HCT116 (cell line): Measurements from ENCODE around the gene EPHA3. TPM values are rescaled to one million over a fixed set of nuclear protein-coding genes. Genes with fewer than 3 reads are reported as not detected.

Source experiments
- ATAC-seq: fragments of 200-7000 bp; cut with Tn5 transposase; 2 replicates; pipeline ENCODE4 v1.9.1; 2020; ENCODE audit warnings: mild to moderate bottlenecking, moderate library complexity
- BruUV-seq: library from RNA; stranded (reverse); fragments of 400-500 nt; replicated peaks from 2 replicates; lab custom pipeline; 2021; lab: Mats Ljungman, UMichigan
- CTCF ChIA-PET: fragments of 300-600 bp; sonication (Branson Sonifier 250); formaldehyde crosslinking; loops from one replicate; lab custom pipeline; 2021; ENCODE audit warnings: antibody characterized with exemption; lab: Charles Lee
- POLR2A ChIA-PET: fragments of 300-600, 350-600 bp; sonication (Branson Sonifier 250); formaldehyde crosslinking; loops from one replicate; lab custom pipeline; 2021; ENCODE audit warnings: antibody characterized with exemption; lab: Charles Lee
- RAD21 ChIA-PET, 2 experiments: fragments of 300-600 bp; sonication (Branson Sonifier 250); formaldehyde crosslinking; loops; one replicate each; lab custom pipeline; 2023; ENCODE audit warnings: low total read pairs in 2 of 2; ENCODE audit not compliant: uncharacterized antibody in 2 of 2, unreplicated experiment in 2 of 2, low non-redundant PET in 1 of 2; lab: Charles Lee
- DNase-seq: peaks from one replicate; pipeline ENCODE4 v3.0.0-alpha.2; 2010; ENCODE audit warnings: low read depth, low spot score
- H2AFZ ChIP-seq: fragments of 200-600 bp; shearing (Covaris generic), sonication (generic); 2 replicates; pipeline ENCODE4 v1.6.1; 2017; ENCODE audit warnings: low read depth, mixed run types, mixed read lengths, antibody characterized with exemption, low read length; ENCODE audit not compliant: poor library complexity, severe bottlenecking
- H3K27ac ChIP-seq: 2 replicates; pipeline ENCODE4 v1.5.1; 2012; ENCODE audit warnings: low read depth, low read length
- H3K27me3 ChIP-seq: fragments of 200-600 bp; sonication (generic); 2 replicates; pipeline ENCODE4 v1.6.1; 2016; ENCODE audit warnings: mixed run types, low read length, mixed read lengths; ENCODE audit not compliant: insufficient read depth
- H3K36me3 ChIP-seq, 2 experiments: fragments of 200-500 bp in 1 of 2; fragments of 200-600 bp in 1 of 2; sonication (Bioruptor generic) in 1 of 2; sonication (generic) in 1 of 2; 2 replicates each; pipeline versions ENCODE4 v1.5.1 to v1.6.1; 2014 to 2016; ENCODE audit warnings: low read length in 2 of 2, inconsistent platforms in 1 of 2, mixed read lengths in 1 of 2, mixed run types in 1 of 2; ENCODE audit not compliant: insufficient read depth in 2 of 2, control insufficient read depth in 1 of 2
- H3K4me1 ChIP-seq, 2 experiments: fragments of 200-600 bp in 1 of 2; sonication (generic) in 1 of 2; 2 replicates each; pipeline versions ENCODE4 v1.5.1 to v1.6.1; 2012 to 2017; ENCODE audit warnings: low read length in 2 of 2, inconsistent platforms in 1 of 2, mild to moderate bottlenecking in 1 of 2, mixed read lengths in 1 of 2, mixed run types in 1 of 2, moderate library complexity in 1 of 2; ENCODE audit not compliant: insufficient read depth in 2 of 2, control insufficient read depth in 1 of 2
- H3K4me2 ChIP-seq: fragments of 200-600 bp; sonication (generic); 2 replicates; pipeline ENCODE4 v1.6.1; 2017; ENCODE audit warnings: mixed run types, low read length, mixed read lengths
- H3K4me3 ChIP-seq, 2 experiments: fragments of 200-600 bp in 1 of 2; sonication (generic) in 1 of 2; replicated peaks in 1 of 2; 2 replicates each; pipeline ENCODE4 v1.5.1; 2011 to 2016; ENCODE audit warnings: low read length in 2 of 2, control low read depth in 1 of 2, low read depth in 1 of 2, mild to moderate bottlenecking in 1 of 2, mixed read lengths in 1 of 2, mixed run types in 1 of 2
- H3K79me2 ChIP-seq: fragments of 200-600 bp; sonication (generic); 2 replicates; pipeline ENCODE4 v1.6.1; 2017; ENCODE audit warnings: mild to moderate bottlenecking, mixed run types, low read length, moderate library complexity, mixed read lengths; ENCODE audit not compliant: insufficient read depth
- H3K9ac ChIP-seq: fragments of 200-600 bp; sonication (generic); 2 replicates; pipeline ENCODE4 v1.6.1; 2016; ENCODE audit warnings: low read length, mixed read lengths
- H3K9me2 ChIP-seq: fragments of 200-600 bp; sonication (generic), shearing (Covaris generic); 2 replicates; pipeline ENCODE4 v1.6.1; 2017; ENCODE audit warnings: mixed run types, mild to moderate bottlenecking, moderate library complexity; ENCODE audit not compliant: insufficient read depth
- H3K9me3 ChIP-seq, 2 experiments: fragments of 200-500 bp in 1 of 2; fragments of 200-600 bp in 1 of 2; sonication (Bioruptor generic) in 1 of 2; sonication (generic) in 1 of 2; 2 replicates each; pipeline ENCODE4 v1.6.1; 2014 to 2017; ENCODE audit warnings: low read length in 2 of 2, mixed read lengths in 2 of 2, inconsistent platforms in 1 of 2, low read depth in 1 of 2, mild to moderate bottlenecking in 1 of 2, mixed run types in 1 of 2, moderate library complexity in 1 of 2; ENCODE audit not compliant: control insufficient read depth in 1 of 2, insufficient read depth in 1 of 2
- H4K20me1 ChIP-seq: fragments of 200-600 bp; sonication (generic), shearing (Covaris generic); 2 replicates; pipeline ENCODE4 v1.6.1; 2017; ENCODE audit warnings: mixed run types, mild to moderate bottlenecking, moderate library complexity; ENCODE audit not compliant: insufficient read depth
- ATF3 ChIP-seq: IDR thresholded peaks from 2 replicates; pipeline ENCODE4 v1.6.1; 2012
- CBX3 ChIP-seq: IDR thresholded peaks from 2 replicates; pipeline ENCODE4 v1.6.1; 2012; ENCODE audit warnings: low read depth
- CEBPB ChIP-seq: IDR thresholded peaks from 2 replicates; pipeline ENCODE4 v1.6.1; 2012; ENCODE audit warnings: low read depth
- CTCF ChIP-seq, 3 experiments: fragments of 200-600 bp in 1 of 3; sonication (generic) in 1 of 3; IDR thresholded peaks in 2 of 3; conservative IDR thresholded peaks in 1 of 3; 2 replicates each; pipeline ENCODE4 v1.5.1; 2012 to 2017; ENCODE audit warnings: low read depth in 2 of 3, low read length in 2 of 3, antibody characterized with exemption in 1 of 3, borderline replicate concordance in 1 of 3, control low read depth in 1 of 3, mild to moderate bottlenecking in 1 of 3, mixed read lengths in 1 of 3, mixed run types in 1 of 3, moderate library complexity in 1 of 3; ENCODE audit not compliant: insufficient read depth in 1 of 3
- EGR1 ChIP-seq: IDR thresholded peaks from 2 replicates; pipeline ENCODE4 v1.6.1; 2012; ENCODE audit warnings: low read depth
- EZH2 ChIP-seq: fragments of 200-600 bp; sonication (generic); IDR thresholded peaks from 2 replicates; pipeline ENCODE4 v1.6.1; 2017; ENCODE audit warnings: antibody characterized with exemption, mixed run types
- JUND ChIP-seq: IDR thresholded peaks from 2 replicates; pipeline ENCODE4 v1.6.1; 2012
- MAX ChIP-seq: IDR thresholded peaks from 2 replicates; pipeline ENCODE4 v1.6.1; 2012
- RAD21 ChIP-seq: IDR thresholded peaks from 2 replicates; pipeline ENCODE4 v1.6.1; 2012; ENCODE audit warnings: low read depth, mild to moderate bottlenecking
- REST ChIP-seq: IDR thresholded peaks from 2 replicates; pipeline ENCODE4 v1.6.1; 2012; ENCODE audit warnings: low read depth
- SIN3A ChIP-seq: IDR thresholded peaks from 2 replicates; pipeline ENCODE4 v1.6.1; 2012; ENCODE audit warnings: low read depth
- SRF ChIP-seq: IDR thresholded peaks from 2 replicates; pipeline ENCODE4 v1.6.1; 2012; ENCODE audit warnings: low read depth
- TCF7L2 ChIP-seq: IDR thresholded peaks from 2 replicates; pipeline ENCODE4 v1.7.0; 2011; ENCODE audit warnings: borderline replicate concordance, inconsistent platforms; ENCODE audit not compliant: insufficient read depth, insufficient read length; ENCODE audit errors: extremely low read depth
- YY1 ChIP-seq: IDR thresholded peaks from 2 replicates; pipeline ENCODE4 v1.6.1; 2011; ENCODE audit warnings: low read length, low read depth, moderate library complexity, mild to moderate bottlenecking; ENCODE audit not compliant: insufficient replicate concordance; ENCODE audit errors: extremely low read depth
- intact Hi-C: fragments of 100-400 bp; cut with micrococcal nuclease; formaldehyde crosslinking; loops from 2 replicates; pipeline ENCODE4 v1.10.0; 2022
- total RNA-seq: library from RNA; stranded (reverse); gene quantifications from one replicate; pipeline ENCODE4 v1.2.1, GENCODE V29; 2021; ENCODE audit not compliant: unreplicated experiment

Gene EPHA3
- total RNA-seq, 1 experiment from 2014 or later: not detected

- H3K27me3 ChIP-seq: no peaks in the 10 kb centered on the region
- no peaks in the 10 kb centered on the region for H3K9me2 ChIP-seq
- no peak overlapping the region for H3K4me2 ChIP-seq
- H3K9me3 ChIP-seq: peaks cover 13 to 17% of the 10 kb centered on the region in 2 experiments; a peak in 2 of 4 replicates
- H3K4me3 ChIP-seq: no peak overlapping the region
- intact Hi-C loops: no loop called here
- POLR2A ChIA-PET: no interaction called here
- H2AFZ ChIP-seq: no peak overlapping the region
- DNase-seq: no peak
- H3K27ac ChIP-seq: no peak overlapping the region
- BruUV-seq: no TSS peak
- no peak for ATAC-seq
- H3K9ac ChIP-seq: no peak overlapping the region
- H4K20me1 ChIP-seq: no peaks in the 10 kb centered on the region; the same call in 1 of the 2 replicates
- RAD21 ChIA-PET: no interaction called here
- H3K4me1 ChIP-seq: no peaks in the 10 kb centered on the region
- CTCF ChIA-PET: no interaction called here
- TF ChIP-seq MAX: no peak
- no peak for TF ChIP-seq CTCF (IDR thresholded peaks at IDR 0.05 in 2 of 3, conservative IDR thresholded peaks at IDR 0.05 in 1 of 3; ENCODE audit: borderline replicate concordance in 1 of 3, insufficient read depth in 1 of 3, low read depth in 2 of 3, low read length in 2 of 3)
- no peak for TF ChIP-seq ATF3
- TF ChIP-seq YY1: no peak
- TF ChIP-seq CBX3: no peak
- no peak for TF ChIP-seq EZH2
- no peak for TF ChIP-seq REST
- no peak for TF ChIP-seq TCF7L2
- TF ChIP-seq CEBPB: no peak
- no peak for TF ChIP-seq EGR1
- TF ChIP-seq SIN3A: no peak
- no peak for TF ChIP-seq RAD21
- no peak for TF ChIP-seq JUND
- TF ChIP-seq SRF: no peak
- TF ChIP-seq, all 23 proteins: peak for 0
- Histone ChIP-seq H3K79me2 (no peaks in the 10 kb centered on the region), H3K36me3 (no peaks in the 10 kb centered on the region)
Observed at GRCh38 chr3:89494734-89495133, 387.3 kb downstream of the EPHA3 start.
